GM21367 (cell line): ENCODE data around the gene STK32B.
"Not testable (repeated sequence)": the region's sequence is repeated elsewhere in the genome, so short reads cannot be mapped to it uniquely, and the experiment has no call there.

Source experiments
- ATAC-seq: cut with Tn5 transposase; IDR thresholded peaks from one replicate; pipeline ENCODE4 v1.9.1; 2021; ENCODE audit not compliant: unreplicated experiment

STK32B gene

DNA sequence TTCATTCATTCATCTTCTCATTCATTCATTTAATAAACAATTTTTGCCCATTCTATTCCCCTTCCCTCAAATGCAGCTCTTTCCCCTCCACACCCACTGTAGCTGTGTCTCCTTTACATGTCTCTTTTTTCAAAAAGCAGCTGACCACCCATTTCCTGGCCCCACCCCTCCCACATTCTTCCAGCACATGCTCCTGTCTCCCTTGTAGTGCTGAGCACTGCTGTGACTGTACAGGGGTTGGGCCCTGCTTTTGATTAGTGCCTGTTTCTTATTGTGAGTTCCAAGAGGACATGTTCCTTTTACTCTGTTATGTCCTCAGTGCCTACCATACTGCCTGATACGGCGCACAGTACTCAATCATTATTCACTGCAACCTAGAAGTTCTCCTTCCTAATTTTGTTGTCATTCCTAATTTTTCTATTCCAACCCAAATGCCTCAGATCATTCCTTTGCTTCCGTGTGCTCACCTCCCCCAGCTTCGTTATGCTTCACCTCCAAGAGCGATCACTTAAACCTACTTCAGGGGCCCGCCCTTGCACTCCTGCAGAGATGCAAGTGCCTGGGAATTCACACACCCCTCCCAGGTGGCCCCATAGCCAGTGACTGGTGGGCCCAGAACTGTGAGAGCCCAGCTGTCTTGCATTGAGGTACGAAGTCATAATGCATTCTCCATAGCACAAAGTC, 152.2 kb downstream of the STK32B start:
- no peak for ATAC-seq

DNA sequence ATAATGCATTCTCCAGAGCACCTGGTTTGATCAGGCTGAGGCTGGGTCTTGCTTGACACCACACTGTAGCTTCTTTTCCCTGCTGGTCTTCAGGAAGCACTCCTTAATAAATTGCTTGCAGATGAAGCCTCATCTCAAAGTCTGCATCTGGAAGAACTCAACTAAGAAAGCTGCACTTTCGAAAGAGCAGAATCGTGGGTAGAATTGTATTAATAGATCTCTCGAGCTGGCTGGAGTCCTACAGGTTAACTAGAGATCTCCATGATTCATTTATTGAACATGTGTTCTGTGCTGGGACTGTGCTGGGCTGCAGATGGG, 152.7 kb downstream of the STK32B start:
- no peak for ATAC-seq

DNA sequence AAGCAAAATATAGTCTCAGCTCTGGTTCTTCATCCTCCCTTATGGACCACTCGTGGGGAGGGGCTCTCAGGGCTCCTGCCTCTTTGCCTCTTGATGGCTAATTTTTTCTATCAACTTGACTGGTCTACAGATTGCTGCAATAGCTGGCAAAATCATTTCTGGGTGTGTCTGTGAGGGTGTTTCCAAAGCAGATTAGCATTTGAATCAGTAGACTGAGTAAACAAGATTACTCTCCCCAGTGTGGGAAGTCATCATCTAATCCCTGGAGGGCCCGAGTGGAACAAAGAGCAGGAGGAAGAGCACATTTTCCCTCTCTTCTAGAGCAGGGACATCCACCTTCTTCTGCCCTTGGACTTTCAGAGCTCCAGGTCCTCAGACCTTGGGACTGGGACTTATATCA, 153.5 kb downstream of the STK32B start:
- no peak for ATAC-seq

DNA sequence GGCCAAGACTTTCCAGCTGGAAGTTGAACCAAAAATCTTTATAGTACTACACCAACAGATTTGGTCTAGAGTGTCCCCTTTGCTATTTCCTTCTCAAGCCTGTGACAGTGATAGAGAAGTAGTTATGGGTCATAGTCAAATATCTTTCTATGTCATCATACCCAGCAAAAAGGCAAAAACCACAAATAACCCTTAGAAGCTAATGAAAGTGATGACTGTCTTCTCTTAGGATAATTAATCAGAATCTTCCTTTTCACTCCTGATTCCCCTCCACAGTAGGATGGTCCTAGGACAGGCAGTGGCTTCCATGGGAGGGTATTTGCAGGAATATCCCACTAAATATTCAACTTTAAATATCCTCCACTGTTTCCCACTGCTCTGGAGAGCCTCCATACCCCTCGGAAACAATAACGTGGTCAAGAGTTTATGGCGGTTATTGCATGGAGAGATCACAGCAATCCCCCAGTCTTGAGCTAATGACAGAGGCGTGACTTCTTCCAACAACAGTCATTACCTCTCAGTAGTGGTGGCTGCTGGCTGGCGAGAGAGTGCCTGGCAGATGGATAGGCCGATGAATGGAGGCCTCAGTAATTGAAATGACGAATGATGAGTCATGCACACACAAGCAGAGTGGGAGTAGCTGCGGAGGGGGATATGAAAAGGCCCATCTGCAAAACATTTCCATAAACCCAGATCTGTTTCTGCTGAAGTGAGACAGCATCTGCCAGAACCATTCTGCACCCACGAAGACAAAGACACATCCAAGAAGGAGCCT, 154.9 kb downstream of the STK32B start:
- no peak for ATAC-seq

DNA sequence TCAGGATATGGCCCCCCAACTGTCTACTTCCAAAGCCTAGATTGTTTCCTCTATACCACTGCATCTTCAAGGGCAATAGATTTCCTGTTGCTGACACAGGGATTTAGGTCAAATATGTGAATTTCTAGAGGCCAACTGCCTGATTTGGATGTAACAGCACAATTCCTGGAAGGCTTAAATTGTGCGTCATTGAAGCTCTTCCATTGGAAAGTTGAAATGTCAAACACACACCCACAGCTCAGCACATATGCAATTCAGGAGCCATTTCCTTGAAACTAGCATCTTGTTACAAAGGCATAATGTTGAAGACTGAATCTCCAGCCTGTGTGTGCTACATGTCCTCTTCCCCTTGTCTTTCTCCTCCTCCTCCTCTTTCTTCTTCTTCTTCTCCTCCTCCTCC, 158.6 kb downstream of the STK32B start:
- ATAC-seq = no peak

DNA sequence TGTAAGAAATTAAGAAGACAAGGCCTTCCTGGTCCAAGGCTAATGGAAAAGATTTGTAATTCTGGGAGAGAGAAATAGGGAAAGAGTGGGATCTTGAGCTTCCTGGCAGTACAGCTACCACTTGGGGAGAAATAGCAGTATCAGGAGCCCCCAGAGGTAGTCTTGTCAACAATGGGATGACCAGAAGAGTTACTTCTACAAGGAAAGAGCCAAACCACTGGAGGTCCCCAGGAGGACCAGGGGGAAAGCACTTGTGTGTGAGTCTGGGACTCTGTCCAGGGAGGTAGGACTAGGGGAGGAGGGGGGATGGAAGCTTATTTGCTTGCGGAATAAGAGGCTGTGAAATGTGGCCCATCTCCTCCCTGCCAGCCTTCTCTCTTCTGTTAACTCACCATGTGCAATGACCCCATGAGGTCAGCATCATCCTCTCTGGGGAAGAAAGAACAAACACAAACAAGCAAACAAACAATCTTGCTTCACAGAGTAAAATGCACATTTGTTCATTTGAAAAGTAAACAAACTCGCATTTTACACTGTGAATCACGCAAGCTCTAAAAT, 160.1 kb downstream of the STK32B start:
- ATAC-seq = no peak

DNA sequence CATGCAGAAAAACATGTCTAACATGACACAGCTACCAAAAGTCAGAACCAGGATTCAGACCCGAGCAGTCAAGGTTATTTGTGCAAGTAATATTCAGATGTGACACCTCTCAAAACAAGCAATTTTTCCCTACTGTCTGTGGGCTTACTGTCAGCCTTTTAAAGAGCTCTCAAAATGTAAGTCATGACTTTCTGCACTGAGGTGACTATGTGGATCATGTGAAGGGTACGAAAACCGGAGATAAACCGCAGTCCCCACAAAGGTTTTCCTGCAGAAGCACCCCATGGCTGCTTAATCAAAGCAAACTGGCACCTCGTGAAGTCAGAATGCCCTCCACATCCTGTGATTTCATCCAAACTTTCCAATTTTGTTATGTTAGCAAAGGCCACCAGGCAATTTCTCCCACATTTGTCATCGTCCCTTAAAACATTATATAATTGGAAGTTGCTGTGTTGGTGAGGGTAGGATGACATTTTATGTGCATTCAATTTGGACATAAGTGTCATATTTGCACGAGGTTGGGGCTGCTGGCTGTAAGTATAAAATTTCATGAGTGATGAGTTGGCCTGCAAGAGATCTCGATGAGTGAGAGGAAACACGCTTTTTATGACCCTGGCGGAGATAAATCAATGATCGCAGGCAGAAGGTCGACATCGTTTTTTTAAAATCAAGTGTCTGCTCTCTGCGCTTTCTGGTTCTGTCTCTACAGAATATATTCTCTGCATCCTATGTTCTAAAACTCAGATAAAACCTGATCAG, 161.2 kb downstream of the STK32B start:
- no peak for ATAC-seq

DNA sequence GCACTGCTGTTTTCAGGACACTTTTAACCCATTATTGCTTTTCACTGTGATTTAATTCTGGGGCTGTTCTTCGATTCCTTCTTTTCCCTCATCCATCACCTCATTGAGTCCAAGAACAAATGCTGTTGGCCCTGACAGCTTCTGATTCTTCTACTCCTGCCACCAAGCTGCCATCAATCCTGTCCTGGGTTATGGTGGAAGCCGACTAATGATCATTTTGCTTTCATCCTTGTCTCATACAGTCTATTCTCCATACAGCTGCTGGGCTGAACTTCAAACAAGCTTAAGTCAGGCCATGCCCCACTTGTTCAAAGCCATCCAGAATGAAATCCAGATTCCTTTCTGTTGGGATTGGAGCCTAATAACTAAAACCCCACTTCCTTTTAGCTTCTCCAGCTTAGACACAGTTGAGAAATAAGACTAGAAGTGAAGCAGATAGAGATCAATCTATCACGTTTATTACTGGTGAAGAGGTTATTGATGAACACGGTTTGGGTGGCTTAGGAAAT, 161.9 kb downstream of the STK32B start:
- ATAC-seq = no peak

DNA sequence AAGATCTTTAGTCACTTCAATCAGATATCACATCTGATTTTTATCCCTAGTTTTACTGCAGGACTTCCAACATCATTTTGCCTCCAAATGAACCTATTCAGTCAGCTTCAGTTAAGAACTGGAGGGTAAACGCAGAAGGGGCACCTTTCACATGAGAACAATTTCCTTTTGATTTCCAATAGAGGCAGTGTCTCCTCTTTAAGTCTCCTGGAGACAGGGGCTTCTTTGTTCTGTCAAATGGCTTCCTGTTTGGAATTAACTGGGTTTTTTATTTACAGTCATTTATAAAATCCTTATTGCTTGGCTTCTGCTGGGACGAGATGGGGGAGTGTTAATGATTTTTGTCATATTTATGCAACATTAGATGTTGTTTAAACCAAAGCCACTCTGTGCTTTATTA, 164.0 kb downstream of the STK32B start:
- ATAC-seq = no peak

DNA sequence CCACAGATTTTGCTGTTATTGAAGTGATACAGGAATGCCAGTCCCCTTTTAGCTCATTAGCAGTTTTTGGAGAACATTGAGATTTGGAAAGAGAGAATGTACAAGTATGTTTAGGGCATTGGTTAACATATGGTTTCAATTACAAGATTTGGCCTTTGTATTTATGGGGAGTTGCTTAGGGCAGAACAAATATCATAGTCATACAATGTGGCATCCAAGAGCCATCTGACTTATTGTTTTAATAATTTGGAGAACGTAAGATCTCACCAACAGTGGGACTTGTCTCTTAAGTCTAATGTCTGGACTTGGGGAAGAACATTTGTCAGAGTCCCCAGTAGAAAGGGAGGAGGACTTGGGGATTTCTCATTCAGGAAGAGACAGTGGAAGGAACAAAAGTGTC, 166.1 kb downstream of the STK32B start:
- ATAC-seq = no peak

DNA sequence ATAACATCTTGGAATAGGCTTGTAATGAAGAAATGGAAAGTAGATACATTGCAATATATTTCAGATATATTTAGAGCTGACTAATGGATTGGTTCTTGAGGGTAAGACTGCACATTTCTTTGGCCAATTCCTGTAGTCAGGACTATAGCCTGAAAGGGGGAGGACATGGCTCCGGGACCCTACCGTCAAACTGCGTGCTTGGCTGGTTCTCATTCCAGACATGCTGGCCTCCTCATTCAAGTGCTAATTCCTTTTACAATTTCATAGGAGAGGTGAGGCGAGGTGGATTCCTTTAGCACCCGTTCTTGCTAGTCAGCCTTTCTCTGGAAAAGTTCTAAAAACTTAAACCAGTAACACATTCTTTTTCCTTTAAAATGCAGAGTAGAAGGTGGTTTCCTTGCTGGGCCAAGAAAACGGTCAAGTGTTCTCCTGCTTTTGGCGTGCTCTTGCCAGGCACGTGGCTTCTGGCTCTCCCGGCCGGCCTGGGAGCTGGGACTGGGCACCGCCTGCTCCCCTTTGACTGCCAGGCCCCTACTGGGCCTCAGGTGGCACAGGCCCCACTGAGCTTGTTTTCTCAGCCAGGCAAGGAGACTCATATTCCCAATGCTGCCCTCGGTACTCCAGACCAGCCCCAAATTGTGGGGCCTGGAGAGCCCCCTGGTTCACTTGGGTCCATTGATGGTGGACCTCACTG, 167.2 kb downstream of the STK32B start:
- no peak for ATAC-seq

DNA sequence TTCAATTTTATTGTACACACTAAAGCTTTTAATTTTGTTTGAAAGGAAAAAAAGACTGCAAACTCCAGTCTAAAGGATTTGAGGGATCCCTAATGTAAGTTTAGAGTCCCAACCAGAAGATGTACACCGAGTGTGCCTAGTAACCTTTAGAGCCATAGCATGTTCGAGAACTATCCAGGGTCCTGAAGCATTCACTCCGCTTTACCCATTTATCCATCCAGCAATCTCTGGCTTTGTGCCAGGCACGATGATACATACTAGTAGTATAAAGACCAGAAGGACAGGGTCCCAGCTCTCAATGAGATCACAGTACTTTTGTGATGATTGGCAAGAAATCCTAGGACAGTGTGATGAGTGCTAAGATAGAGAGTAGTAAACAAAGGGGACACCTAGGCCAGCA, 168.7 kb downstream of the STK32B start:
- no peak for ATAC-seq

DNA sequence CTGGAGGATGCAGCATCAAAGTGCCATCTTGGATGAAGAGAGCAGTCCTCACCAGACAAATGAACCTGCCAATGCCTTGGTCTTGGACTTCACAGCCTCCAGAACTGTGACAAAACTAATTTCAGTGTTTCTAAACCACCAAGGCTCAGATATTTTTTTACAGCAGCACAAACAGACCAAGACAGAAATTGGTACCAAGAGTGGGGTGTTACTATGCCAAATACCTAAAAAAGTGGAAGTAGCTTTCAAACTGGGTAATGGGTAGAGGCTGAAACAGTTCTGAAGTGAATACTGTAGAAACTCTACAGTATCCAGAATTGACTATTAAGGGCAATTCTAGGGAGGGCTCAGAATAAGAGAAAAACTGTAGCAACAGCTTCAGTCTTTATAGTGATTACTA, 170.8 kb downstream of the STK32B start:
- ATAC-seq = no peak

DNA sequence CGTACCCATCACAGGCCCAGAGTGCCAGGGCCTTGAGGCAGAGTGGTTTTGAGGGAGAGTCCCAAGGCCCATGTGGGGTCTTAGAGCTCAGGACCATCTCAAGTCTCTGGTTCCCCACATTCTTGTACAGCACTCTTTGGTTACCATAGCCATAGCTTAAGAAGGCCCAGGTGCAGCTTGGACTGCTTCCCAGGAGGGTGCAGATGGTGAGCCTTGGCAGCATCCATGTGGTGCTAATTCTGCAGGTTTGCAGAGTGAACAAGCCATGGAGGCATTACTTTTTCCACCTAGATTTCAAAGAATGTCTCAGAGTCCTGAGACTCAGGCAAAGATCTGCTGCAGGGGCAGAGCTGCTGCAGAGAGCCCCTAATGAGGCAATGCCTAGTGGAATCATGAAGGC, 171.7 kb downstream of the STK32B start:
- no peak for ATAC-seq

DNA sequence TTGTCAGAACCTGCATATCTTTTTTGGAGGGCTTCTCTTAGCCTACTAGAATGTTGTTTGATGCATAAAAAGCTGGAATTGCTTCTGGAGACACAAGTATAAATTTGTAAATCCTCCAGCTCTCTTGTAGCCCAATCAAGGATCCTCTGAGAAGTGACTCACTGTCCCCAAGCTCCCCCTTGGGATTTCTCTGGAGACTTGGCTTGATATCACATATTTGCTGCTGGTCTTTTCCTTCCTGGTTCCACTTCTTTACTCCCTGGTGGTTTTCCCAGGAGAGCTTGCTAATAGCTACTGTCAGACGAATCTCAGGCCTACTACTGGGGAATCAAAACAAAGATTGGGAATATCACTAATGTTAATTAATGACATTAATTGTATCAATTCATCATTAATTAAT, 173.1 kb downstream of the STK32B start:
- no peak for ATAC-seq

DNA sequence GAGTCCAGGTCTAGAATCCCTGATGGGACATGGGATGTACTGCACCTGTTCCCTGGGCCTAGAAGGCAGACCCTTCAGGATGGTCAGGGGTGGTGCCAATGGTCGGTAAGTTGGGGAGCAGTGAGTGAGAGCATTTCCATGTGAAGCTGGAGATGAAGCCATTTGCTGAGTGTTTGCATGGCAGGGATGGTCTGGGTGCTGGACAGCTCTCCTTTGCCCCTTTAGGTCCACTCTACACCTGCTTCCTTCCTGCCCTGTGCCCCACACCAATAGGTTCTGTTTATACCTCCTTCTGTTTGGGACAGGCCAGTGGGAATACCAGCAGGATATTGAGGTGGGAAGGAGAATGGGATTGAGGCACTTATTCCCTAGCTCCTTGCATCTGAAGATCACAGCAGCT, 181.3 kb downstream of the STK32B start:
- ATAC-seq = no peak

DNA sequence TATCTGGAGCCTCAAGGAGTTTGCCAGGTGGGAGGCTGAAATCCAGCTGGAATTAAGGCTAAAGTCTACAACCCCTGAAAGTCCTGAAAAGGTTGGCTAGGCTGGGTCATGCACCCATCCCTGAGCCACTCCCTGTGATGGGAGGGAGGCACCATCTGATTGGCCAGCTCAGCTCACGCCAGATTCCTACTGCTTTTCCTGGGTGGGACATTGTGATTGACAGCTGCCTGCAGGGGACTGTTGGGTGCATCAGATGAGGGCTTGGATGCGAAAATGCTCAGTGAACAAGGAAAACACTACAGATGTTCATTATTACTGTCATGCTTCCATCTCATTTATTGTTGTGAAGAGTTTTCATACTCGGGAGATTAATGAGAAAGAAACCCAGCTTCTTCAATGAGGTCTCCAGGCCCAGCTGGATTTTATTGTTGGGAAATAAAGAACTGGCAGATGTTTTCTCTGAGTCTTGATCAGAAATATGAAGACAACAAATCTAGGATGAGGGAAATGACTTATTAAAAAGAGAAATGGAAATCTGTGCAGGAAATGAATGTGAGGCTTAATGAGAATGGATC, 185.9 kb downstream of the STK32B start:
- no peak for ATAC-seq

DNA sequence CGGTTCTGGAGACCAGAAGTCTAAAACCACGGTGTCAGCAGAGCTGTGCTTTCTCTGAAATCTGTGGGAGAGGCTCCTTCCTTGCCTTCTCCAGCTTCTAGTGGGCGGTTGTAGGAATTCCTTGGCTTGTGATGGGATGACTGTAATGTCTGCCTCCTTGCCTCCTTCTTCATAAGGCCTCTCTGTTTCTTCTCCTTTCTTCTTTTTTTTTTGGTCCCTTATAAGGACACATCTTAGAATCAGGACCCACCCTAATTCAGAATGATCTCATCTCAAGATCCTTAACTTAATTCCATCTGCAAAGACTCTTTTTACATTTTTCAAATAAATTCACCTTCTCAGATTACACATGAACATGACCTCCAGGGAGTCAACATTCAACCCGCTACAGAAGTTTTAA, 186.9 kb downstream of the STK32B start:
- ATAC-seq = no peak

DNA sequence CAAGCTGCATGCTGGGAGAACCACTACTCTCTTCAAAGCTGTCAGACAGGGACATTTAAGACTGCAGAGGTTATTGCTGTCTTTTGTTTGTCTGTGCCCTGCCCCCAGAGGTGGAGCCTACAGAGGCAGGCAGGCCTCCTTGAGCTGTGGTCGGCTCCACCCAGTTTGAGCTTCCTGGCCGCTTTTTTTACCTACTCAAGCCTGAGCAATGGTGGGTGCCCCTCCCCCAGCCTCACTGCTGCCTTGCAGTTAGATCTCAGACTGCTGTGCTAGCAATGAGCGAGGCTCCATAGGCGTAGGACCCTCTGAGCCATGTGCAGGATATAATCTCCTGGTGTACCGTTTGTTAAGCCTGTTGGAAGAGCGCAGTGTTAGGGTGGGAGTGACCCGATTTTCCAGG, 195.8 kb downstream of the STK32B start:
- ATAC-seq = not testable (repeated sequence)

DNA sequence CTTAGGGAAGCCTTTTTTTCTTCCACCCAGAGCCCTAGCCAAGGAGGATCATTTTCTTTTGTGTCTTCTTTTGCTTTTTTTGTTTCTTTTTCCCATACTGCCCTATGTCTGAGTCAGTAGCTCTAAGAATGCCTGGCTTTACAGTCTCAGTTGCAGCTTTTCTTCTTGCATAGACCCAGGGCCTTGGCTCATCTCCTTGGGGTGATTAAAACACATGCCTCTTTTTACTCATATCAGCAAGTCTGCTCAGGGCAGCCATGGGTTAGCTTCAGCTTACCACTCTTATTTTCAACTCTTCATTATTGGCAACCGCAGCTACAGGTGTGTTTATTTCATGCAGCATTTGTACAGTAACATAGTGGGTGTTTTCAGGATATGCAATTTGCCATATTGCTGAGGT, 196.5 kb downstream of the STK32B start:
- ATAC-seq = no peak

DNA sequence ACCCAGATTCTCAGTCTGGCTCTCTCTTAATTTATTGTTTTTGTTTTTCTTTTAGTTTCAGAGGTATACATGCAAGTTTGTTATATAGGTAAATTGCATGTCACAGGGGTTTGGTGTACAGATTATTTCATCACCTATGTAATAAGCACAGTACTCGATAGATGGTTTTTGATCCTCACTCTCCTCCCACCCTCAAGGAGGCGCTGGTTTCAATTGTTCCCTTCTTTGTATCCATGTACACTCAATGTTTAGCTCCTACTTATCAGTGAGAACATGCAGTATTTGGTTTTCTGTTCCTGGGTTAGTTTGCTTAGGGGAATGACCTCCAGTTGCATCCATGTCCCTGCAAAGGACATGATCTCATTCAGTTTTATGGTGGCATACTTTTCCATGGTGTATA, 198.4 kb downstream of the STK32B start:
- ATAC-seq = no peak
